ENCODE measurements around the gene CA5A.

CA5A gene

GRCh38 chr16:87848676-87849345 is 87.5 kb downstream of the CA5A start:
- DNase-seq (ENCODE audit: low spot score), result no peak

GRCh38 chr16:87847785-87848675 is 88.3 kb downstream of the CA5A start:
- DNase-seq (ENCODE audit: low spot score), result peak; percentile 74

GRCh38 chr16:87847467-87847784 is 88.9 kb downstream of the CA5A start:
- no peak for DNase-seq (ENCODE audit: low spot score)

GRCh38 chr16:87846705-87847466 is 89.4 kb downstream of the CA5A start:
- no peak for DNase-seq (ENCODE audit: low spot score)

GRCh38 chr16:87845807-87846619 is 90.3 kb downstream of the CA5A start:
- DNase-seq (ENCODE audit: low spot score), result no peak

DNA sequence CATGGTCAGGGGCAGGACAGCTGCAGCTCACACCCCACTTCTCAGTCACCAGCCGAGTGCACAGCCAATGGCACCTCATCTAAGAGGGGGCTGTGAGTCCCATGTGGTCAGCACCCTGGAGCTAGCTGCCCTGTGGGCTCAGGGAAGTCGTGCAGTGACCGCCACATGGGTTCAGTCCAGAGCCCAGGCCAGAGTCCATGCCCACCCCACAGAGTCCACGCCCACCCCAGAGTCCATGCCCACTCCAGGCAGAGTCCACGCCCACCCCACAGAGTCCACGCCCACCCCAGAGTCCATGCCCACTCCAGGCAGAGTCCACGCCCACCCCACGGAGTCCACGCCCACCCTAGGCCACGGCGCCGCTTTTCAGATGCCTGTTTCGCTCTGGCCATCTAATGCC is 91.1 kb downstream of the CA5A start:
- no peak for DNase-seq (ENCODE audit: low spot score)

- DNase-seq (ENCODE audit: low spot score), result no peak
These were observed 91.5 kb downstream of the CA5A start for GRCh38 chr16:87844809-87845208.

DNA sequence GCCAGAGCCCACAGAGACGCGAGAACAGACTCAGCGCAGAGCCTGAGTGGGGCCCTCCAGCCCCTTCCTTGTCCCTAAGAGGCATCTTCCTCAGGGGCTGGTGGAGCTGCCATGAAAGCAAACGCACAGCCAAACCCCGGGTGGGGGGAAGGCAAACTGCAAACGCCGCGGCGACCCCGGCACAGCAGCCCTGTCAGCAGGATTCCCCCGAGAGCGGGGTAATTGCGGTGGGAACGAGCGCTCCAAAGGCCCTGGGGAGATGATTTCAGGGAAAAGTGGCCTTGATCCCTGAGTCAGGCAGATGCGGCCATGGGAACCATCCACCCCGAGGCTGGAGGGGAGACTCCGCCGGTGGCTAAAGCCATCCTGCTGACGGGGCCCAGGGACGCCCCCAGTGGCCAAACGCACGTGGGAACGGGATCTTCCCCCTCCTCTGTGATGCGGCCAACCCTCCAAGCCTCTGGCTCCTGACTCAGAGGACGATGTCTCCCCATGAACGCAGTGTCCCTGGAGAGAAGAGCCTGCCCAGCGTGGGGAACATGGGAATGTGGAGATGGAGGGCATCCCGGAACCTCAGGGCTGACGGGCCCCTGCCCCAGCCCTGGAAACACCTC is 92.1 kb downstream of the CA5A start:
- no peak for DNase-seq (ENCODE audit: low spot score)

GRCh38 chr16:87843678-87844105 is 92.6 kb downstream of the CA5A start:
- DNase-seq (ENCODE audit: low spot score), result no peak

DNA sequence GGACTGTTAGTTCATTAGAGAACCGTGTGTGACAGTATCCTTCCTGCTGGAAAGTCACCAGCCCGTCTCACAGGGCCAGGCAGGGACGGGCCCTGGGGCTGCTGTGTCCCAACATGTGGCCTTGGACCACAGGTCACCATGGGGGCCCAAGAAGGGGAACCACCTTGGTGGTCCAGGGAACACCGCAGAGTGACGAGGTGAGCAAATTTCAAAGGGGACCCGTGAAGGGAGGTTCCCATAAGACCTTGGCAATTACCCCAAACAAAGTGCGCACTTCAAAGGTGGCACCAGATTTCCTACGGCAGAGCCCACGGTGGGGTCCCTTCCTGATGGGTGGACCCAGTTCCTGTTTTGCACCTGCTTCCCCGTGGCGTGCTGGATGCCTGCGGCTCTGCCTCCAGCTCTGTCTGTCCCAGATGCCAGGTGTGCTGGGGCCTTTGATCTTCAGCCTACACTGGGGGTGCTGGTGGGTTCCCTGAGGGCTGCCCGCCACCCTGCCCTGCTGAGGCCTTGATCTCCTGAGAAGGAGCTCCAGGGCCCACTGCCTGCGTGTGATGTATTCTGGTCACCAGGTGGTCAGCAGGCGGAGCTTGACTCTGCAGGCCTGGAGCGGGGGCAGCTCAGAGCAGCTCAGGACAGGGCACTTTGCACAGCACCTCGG is 94.0 kb downstream of the CA5A start:
- no peak for DNase-seq (ENCODE audit: low spot score)

DNA sequence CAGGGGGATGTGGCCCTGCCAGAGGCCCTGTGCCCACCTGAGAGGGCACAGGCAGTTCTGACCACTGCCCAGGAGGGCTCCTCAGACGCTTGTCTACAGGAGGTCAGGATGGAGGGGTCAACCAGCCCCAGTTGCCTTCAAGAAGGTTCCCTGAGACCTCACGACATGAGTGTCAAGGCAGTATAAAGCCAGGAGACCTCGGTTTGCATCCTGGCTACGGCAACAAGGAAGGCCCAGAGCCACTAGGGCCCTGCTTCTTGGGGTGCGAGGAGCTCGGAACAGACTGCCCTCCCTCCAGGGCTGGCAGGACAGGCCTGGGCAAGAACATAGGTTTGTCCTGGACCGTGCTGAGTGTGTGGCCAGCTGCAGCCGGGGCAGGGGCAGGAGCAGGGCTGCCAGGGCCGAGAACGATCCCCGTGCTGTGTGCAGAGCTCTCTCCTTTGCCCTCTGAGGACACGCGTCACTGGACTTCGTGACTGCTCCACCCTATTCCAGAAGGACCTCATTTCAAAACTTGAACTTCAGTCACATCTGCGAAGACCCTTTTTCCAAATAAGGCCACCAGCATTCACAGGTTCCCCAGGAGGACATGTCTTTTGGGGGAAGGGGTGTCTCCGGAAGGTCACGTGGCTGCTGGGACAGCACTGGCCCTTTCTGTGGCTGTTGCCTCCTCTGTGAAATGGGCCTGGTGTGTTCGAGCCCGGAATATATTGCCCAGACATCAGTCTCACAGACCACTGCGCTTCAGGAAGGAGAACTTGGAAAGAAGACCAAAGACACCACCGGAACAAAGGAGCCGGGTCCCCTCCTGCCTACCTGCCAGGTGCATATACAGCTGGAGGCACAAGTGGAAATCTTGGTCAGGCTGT is 94.8 kb downstream of the CA5A start:
- DNase-seq (ENCODE audit: low spot score), result no peak

DNA sequence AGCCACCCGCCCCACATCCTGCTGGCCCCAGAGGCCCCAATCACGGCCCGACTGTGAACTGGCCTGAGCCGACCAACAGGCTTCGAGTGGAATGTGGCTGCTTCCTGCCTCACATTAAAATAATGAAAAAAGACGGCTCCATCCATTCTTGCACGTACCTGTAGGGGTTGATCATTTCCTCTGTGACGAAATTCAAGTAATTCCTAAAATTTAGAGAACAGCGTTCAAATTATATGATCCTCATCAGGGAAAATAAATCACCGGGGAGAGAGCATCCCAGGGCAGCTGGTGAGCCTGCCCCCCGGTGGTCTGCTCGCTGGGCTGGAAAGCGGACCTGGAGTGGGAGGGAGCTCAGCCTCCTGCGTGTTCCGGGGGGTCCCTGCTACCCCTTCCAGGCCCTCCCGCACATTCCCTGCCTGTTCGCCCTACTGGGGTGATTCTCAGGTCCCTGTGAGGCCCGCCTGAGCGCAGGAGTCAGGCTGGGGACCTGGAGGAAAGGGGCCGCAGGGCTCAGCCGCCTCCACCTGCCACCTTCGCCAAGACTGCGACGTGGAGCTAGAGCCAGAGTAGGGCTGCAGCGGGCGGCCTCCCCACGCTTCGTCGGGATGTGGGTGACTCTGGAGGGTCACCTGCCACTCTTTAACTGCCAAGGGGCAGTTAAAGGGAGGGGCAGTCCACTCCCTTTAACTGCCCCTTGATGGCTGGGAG is 95.9 kb downstream of the CA5A start:
- no peak for DNase-seq (ENCODE audit: low spot score)

DNA sequence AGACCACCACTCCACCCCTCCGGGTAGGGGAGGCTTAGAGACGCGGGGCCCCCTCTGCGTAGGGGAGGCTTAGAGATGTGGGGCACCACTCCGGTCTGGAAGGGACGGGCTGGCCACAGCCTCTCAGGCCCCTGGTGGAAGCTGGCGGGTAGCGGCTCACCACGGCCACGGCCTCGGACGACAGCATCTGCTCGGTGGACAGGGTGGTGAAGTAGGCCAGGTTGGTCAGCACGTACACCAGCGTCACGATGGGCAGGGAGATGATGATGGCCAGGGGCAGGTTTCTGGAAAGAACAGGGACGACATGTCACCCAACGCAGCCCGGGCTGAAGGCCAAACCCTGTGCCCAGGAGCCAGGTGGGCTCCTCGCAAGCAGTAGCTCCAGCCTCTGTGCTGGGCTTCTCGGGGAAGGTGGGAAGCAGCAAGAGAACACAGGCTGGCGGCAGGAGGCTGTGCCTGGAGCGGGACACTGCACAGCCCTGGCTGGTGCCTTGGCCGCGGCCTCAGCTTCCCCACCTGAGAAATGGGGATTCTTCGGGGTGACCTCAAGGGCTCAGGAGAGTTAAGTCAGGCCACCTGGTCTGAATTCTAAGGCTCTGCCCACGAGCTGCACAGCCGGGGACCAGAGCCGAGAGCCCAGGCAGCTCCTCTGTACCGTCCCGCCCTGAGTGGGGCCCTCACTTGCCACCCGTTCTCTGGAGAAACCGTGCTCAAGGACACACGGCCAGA is 96.6 kb downstream of the CA5A start:
- no peak for DNase-seq (ENCODE audit: low spot score)

DNA sequence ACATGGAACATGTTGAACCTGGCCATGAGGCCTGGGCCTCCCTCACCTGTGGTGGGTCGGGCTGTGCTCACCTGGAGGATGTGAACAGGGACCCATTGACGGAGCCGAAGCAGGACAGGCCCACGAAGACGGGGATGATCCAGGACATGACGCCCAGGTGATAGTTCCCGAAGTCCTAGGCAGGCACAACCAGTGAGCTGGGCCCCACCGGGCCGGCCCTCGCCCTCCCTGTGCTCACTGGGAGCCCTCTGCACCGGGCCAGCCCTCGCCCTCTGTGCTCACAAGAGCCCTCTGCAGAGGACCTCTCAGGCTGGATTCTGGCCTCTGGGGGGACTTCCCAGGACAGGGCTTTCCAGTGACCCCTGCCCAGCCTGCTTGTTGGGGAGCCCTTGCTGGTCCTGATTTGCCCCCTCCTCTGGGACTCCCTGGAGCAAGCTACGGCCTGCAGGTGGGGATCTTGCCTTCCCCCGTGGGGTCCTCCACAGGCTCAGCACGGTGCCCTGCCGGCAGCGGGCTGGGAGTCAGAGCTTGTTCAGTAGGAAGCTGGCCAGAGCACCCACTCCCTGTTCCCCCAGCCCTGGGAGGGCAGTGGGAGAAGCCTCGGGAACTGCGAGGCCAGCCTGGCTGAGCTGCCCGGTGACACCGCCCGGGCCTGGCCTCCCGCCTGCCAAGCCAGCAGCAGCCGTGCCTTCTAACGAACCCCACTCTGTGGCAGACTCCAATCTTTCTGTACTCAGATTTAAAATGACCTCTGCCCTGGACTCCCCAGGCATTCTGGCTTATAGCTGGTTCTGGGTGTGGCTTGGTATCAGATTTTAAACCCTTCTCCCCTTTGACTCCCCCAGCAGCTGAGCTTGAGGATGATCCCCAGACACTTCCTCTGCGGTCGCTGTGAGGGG is 97.4 kb downstream of the CA5A start:
- no peak for DNase-seq (ENCODE audit: low spot score)

All from putamen (tissue), 1 donor.